GM18519 (cell line): ENCODE results near the gene TCEAL5.
"Not testable (repeated sequence)": the region's sequence is repeated elsewhere in the genome, so short reads cannot be mapped to it uniquely, and the experiment has no call there.

Experiments used
- ATAC-seq: cut with Tn5 transposase; IDR thresholded peaks from one replicate; pipeline ENCODE4 v1.9.1; 2021; ENCODE audit warnings: mild to moderate bottlenecking, moderate library complexity; ENCODE audit not compliant: unreplicated experiment, low FRiP score

TCEAL5 gene

DNA sequence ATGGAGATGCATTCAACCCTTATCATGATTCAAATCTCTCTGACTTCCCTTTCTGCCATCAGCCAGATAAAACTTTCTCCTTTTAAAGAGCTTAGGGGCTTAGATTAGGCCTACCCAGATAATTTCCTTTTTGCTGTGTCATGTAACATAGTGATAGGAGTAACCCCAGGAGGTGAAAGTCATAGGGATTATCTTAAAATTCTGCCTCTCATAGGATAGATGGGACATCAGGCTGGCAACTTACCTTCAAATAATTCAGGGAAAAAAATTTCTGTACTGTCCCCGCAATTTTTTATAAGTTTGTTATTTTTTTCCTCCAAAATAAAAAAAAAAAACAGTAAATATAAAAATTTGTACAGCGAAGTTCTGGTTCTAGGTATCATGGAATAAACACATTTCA, 40.9 kb downstream of the TCEAL5 start:
- not testable (repeated sequence) for ATAC-seq

DNA sequence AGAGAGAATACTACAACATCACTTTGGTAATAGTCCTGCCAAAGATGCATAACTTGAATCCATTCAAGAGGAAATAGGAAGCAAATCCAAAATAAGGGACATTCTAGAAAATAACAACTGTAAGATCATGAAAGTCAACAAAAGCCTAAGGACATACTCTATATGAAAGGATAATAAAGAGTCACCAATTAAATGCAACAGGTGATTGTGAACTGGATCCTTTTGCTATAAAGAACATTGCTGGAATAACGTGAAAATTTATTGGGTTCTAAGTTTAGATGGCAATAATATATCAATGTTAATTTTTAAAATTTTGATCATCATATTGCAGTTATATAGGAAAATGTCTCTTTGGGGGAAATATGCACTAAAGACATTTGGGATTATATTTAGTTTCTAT, 41.7 kb downstream of the TCEAL5 start:
- no peak for ATAC-seq

DNA sequence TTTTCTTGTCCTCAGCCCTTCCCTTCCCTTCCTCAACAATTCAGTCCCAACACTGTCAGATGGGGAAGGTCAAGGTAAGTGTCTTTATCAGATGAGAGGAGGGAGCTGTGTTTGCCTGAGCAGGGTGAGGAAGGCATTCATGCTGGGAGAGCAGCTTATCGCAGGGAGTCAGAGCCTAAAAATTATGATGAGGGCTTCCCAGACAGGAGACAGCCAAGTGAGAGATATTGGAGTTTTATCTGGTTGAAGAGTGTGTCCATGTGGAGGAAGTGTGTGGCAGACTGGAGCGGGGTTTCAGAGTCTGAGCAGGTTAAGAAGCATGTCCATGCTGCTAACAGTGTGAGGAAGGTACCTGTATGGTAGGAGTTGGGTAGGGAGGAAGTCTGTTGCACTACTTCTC, 43.3 kb downstream of the TCEAL5 start:
- no peak for ATAC-seq

DNA sequence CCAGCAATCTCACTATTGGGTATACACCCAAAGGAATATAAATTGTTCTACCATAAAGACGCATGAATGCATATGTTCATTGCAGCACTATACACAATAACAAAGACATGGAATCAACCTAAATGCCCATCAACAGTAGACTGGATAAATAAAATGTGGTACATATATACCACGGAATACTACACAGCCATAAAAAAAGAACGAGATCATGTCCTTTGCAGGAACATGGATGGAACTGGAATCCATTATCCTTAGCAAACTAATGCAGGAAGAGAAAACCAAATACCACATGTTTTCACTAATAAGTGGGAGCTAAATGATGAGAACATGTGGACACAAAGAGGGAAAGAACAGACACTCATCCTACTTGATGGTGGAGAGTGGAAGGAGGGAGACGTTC, 50.6 kb downstream of the TCEAL5 start:
- ATAC-seq = not testable (repeated sequence)
